MM.1S (cell line): ENCODE measurements around the gene KLHL13.

Source experiments
- CTCF ChIP-seq: fragments of 300-600 bp; sonication (generic); IDR thresholded peaks from 2 replicates; pipeline ENCODE4 v1.5.1; 2016; ENCODE audit warnings: antibody characterized with exemption, low read length, mixed read lengths
- EZH2 ChIP-seq: fragments of 300-600 bp; sonication (generic); optimal IDR thresholded peaks from 2 replicates; pipeline ENCODE3; 2017; ENCODE audit warnings: low read depth, mild to moderate bottlenecking, antibody characterized with exemption, low read length, mixed read lengths
- EZH2phosphoT487 ChIP-seq: fragments of 300-600 bp; sonication (generic); IDR thresholded peaks from 2 replicates; pipeline ENCODE4 v1.6.1; 2018; ENCODE audit warnings: antibody characterized with exemption, low read length

- TF ChIP-seq EZH2: no peak
- no peak for TF ChIP-seq CTCF
- no peak for TF ChIP-seq EZH2phosphoT487
Measured at GRCh38 chrX:118056870-118057269, 59.7 kb downstream of the KLHL13 start.
